Panc1 (cell line): ENCODE data around the gene KIF21B.

ENCODE experiments used
- CTCF ChIP-seq: fragments of 450-650 bp; IDR thresholded peaks from 2 replicates; pipeline ENCODE4 v1.5.1; 2017; ENCODE audit warnings: mild to moderate bottlenecking
- POLR2AphosphoS5 ChIP-seq: IDR thresholded peaks from 2 replicates; pipeline ENCODE4 v1.6.1; 2012; ENCODE audit warnings: mild to moderate bottlenecking, low read depth, low read length, moderate library complexity
- REST ChIP-seq, 2 experiments: IDR thresholded peaks; 2 replicates each; pipeline ENCODE4 v1.6.1; 2011 to 2012; ENCODE audit warnings: low read depth in 2 of 2, control low read depth in 1 of 2, low read length in 1 of 2, mild to moderate bottlenecking in 1 of 2, moderate library complexity in 1 of 2; ENCODE audit not compliant: insufficient read depth in 1 of 2
- TCF7L2 ChIP-seq: IDR thresholded peaks from 2 replicates; pipeline ENCODE4 v1.6.1; 2011; ENCODE audit warnings: mild to moderate bottlenecking, low read depth, low read length, inconsistent platforms

DNA sequence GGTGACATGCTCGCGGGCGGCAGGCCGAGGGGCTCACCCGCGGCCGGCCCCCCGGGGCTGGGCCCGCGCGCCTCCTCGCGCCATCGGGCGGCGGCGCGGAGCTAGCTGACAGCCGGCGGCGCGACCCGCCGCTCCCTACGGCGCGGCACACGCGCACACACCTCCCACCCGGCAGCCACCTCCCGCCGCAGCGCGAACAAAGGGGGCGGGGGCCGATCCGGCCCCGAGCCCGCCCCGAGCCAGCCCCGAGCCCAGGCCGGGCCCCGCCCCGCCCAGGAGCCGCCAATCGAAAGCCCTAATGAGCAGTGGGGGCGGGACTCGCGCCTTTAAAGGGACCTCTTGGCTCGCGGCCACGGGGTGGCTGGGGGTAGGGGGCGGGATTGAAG is at the start of gene KIF21B:
- TF ChIP-seq CTCF (no peak), POLR2AphosphoS5 (no peak), REST (IDR thresholded peaks at IDR 0.05; ENCODE audit: insufficient read depth in 1 of 2, low read depth in 2 of 2, low read length in 1 of 2) (no peak), TCF7L2 (no peak)
